Measurements from ENCODE around the gene ARID4A. TPM values are rescaled to one million over a fixed set of nuclear protein-coding genes. Genes with fewer than 3 reads are reported as not detected.
"Not testable (repeated sequence)": the region's sequence is repeated elsewhere in the genome, so short reads cannot be mapped to it uniquely, and the experiment has no call there.

Gene ARID4A
- total RNA-seq, 1 donor from 2014 or later = 27.4 TPM

DNA sequence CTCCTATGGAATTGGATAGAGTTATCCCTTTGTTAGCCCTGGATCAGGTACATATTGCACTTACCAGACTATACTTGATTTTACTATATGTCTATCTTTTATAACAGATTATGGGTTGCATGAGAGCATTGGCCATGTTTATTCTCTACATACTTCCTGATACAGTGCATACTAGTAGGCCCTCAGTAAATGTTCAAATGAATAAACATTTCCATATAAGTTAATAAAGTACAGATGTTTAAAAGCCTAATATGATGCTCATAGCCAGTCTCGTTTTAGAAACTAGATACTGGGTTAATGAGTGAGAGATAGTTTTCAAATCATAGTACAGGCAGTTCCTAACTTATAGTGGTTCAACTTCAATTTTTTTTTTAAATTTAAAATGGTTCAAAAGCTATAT lies 57.9 kb downstream of the ARID4A start:
- intact Hi-C loops (cut with micrococcal nuclease) = no loop called here

DNA sequence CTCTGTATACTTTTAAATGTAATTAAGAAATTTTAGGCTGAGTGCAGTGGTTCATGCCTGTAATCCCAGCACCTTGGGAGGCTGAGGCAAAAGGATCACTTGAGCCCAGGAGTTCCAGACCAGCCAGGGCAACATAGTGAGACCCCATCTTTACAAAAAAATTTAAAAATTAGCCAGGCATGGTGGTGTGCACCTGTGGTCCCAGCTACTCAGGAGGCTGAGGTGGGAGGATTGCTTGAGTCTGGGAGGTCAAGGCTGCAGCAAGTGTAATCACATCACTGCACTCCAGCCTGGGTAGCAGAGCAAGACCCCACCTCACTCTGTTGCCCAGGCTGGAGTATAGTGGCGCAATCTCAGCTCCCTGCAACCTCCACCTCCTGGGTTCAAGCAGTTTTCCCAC lies 63.9 kb downstream of the ARID4A start:
- intact Hi-C loops (cut with micrococcal nuclease) = loop anchor here (1.0 kb wide), 1 partner anchor 254 kb away; no protein-coding TSS in a partner anchor

DNA sequence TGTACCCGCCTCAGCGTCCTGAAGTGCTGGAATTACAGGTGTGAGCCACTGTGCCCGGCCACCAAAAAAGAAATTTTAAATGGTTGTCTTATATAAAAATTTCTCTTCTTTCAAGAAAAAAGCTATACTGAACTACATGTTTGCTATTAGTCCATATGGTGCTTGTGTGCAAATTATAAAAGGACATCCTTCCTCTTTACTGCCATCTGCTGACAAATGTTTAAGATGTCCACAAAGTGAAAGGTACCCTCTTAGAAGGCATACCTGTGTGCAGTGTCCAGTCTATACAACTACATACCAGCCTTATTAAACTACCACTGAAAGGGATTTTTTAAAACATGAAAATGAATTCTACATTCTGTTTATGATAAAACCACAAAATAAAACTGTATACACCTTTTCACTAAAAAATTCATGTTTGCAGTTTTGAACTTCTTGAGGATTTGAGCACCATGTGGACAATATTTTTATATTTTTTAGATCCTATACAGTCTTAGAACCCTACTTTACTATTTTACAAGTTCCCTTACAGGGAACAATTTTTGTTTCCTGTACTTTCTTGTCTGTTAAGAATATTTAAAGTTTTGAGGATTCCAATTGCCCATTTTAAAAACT lies 64.5 kb downstream of the ARID4A start:
- intact Hi-C loops (cut with micrococcal nuclease) = loop anchor here (1.0 kb wide), 1 partner anchor 255 kb away; no protein-coding TSS in a partner anchor

DNA sequence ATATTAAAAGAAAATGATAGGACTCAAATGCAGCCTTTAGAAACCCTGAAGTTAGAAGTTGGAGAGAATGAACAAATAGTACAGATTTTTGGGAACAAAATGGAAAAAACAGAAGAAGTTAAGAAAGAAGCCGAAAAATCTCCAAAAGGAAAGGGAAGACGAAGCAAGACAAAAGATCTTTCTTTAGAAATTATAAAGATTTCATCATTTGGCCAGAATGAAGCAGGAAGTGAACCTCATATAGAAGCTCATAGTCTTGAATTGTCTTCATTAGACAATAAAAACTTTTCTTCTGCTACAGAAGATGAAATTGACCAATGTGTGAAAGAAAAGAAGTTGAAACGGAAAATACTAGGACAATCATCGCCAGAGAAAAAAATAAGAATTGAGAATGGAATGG lies 66.0 kb downstream of the ARID4A start:
- intact Hi-C loops (cut with micrococcal nuclease) = no loop called here

DNA sequence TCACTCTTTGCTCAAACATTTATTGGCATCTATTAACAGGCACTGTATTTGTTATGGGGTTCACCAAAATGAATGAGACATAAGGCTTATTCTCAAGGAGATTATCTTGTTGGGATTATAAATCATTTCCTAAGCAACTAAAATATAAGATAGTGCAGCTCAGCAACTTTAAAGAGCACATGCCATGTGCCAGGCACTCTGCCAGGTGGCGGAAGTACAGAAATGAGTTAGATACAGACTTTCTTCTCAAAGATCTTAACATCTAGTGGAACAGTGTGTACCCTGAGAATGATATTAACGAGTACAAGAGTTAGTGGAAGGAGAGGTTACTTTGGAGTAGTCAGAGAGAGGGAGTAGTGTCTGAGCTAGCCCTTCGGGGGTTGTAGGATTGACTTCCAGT lies 68.9 kb downstream of the ARID4A start:
- intact Hi-C loops (cut with micrococcal nuclease) = no loop called here

DNA sequence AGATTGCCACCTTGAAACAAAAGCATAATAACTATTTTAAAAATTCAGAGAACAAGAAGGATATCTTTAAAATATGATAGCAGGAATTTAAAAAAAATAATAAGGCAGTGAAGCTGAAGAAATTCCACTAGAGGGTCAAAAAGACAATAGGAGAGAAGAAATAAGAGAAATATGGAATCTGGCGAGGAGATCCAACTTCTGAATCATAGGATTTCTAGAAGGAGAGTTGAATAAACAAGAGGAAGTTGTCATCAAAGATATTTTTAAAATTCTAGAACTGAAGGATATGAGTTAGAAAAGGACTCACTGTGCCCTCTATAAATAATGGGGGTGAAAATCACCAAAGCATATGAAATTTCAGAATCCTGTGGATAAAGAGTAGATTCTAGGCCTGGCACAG lies 70.6 kb downstream of the ARID4A start:
- intact Hi-C loops (cut with micrococcal nuclease) = no loop called here

DNA sequence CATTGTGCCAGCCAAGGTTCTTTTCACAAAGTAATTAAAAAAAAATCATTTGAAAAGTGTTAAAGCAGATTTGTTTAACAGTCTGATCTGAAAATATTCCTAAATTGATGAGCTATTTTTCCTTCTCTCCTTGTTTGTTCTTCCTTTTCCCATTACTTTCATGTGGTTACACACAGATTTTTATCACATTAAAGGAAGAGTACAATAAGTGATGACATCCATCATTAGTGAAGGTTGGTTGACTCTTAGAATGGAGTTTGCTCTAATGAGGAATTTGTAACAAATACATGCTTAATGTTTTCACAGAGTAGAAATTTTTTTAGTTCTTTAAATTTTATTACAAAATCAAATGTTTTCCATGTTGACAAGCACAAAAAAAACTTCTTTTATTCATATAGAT lies 78.4 kb downstream of the ARID4A start:
- intact Hi-C loops (cut with micrococcal nuclease) = no loop called here

DNA sequence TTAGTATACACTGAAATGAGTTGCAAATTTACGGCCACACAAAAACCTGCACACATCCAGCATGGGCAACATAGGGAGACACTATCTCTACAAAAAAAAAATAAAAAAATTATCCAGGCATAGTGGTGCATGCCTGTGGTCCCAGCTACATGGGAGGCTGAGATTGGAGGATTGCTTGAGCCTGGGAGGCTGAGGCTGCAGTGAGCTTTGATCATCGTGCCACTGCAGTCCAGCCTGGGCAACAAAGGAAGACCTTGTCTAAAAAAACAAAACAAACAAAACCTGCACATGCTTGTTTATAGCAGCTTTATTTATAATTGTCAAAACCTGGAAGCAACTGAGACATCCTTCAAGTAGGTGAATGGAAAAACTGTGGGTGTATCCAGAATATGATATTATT lies 92.5 kb downstream of the ARID4A start:
- intact Hi-C loops (cut with micrococcal nuclease) = loop anchor here (10.0 kb wide), 1 partner anchor 286 kb away; no protein-coding TSS in a partner anchor

DNA sequence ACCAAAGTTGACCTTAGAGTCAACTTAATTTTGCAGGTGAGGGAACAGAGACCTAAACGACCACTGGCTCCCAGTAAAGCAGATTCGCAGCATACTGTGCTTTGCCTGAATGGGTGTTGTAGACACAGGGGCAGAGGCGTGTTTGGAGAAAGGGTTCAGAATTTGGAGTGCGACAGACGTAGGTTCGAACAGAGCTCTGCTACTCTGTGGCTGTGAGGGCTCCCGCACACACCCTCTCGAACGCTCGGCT lies 97.1 kb downstream of the ARID4A start:
- intact Hi-C loops (cut with micrococcal nuclease) = loop anchor here (10.0 kb wide), 1 partner anchor 291 kb away; no protein-coding TSS in a partner anchor

DNA sequence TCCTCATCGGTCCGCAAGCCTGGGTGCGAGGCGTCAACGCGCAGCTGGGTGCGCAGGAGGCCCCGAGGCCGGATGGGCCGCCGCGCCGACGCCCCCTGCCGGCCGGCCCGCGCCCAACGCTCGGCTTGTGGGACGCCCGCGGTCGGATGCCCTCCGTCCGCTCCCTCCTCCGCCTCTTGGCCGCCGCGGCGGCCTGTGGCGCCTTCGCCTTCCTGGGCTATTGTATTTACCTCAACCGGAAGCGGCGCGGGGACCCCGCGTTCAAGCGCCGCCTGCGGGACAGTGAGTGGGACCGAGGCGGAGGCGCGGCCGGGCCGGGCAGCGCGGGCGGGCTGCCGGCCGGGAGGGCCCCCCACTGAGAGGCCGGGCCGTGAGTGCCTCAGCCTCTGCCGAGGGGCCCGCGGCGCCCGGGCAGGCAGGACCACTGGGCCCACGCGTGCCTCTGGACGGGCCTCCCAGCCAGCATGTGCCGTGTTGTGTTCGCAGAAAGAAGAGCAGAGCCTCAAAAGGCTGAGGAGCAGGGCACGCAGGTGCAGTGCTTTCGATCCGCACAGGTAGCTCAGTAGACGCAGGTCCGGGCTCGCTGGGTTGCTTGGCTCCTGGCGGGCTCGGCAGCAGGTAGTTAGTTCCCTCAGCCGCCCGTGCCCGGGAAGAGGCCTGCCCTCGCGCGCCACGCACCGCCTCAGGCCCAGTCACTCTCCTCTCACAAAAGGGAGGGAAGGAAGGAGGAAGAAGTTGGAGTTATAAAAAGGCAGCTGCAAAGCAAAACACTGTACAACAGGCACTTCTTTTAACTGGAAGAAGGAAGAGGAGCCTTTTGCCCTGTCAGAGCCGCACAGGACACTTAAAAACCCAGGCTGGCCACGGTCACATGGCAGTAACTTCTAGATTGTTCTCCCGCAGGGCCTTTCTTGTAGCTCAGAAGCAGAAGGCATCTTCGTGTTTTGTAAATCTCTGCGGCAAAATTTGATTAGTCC lies 97.7 kb downstream of the ARID4A start, which contains the start of gene TOMM20L:
TSS of gene TOMM20L (plus strand) at position 119 of the 977 bp plus-strand sequence. CDS start at position 147, 28 bp downstream.
- intact Hi-C loops (cut with micrococcal nuclease) = loop anchor here (10.0 kb wide), 1 partner anchor 291 kb away; no protein-coding TSS in a partner anchor

DNA sequence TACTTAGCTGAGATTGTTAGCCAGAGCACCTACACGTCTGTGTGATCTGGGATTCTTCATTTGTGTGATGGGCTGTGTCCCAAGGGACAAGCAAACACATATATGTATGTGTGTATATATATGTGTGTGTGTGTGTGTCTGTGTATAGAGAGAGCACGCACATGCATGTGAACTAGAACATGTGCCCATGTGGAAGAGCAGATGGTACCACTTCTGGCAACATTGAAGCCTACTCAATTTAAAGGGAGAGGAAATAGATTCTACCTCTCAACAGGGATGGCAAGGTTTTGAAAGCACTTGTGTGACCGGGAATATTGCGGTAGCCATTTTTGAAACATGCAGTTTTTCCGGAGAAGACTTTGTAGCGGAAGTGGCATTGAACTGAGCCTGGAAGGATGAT lies 98.8 kb downstream of the ARID4A start:
- intact Hi-C loops (cut with micrococcal nuclease) = loop anchor here (10.0 kb wide), 1 partner anchor 292 kb away; no protein-coding TSS in a partner anchor

DNA sequence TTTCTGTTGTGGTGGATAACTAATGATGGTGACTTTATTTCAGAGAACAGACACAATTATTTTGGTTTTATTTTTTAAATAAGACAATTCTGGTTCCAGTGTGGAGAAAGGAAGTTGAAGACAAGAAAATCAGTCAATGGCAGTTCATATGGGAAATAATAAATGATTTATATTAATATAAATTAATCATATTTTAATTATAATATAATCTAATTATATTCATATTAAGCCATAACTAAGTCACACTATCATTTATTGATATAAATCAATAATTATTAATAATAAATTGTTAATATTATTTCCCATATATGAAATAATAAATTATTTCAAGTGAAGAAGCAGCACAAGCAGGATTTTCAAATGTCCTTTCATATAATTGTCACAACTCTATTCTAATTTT lies 100.1 kb downstream of the ARID4A start:
- intact Hi-C loops (cut with micrococcal nuclease) = loop anchor here (10.0 kb wide), 1 partner anchor 294 kb away; no protein-coding TSS in a partner anchor

DNA sequence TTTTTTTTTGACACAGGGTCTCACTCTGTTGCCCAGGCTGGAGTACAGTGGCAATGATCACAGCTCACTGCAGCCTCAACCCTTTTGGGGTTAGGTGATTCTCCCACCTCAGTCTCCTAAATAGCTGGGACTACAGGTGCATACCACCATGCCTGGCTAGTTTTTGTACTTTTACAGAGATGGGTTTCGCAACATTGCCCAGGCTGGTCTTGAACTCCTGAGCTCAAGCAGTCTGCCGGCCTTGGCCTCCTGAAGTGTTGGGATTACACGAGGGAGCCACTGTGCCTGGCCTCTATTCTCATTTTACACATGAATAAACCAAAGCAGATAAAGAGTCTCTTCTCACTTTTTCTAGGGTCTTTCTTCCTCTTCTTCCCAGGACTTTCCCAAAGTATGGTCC lies 100.5 kb downstream of the ARID4A start:
- intact Hi-C loops (cut with micrococcal nuclease) = loop anchor here (10.0 kb wide), 1 partner anchor 294 kb away; no protein-coding TSS in a partner anchor

DNA sequence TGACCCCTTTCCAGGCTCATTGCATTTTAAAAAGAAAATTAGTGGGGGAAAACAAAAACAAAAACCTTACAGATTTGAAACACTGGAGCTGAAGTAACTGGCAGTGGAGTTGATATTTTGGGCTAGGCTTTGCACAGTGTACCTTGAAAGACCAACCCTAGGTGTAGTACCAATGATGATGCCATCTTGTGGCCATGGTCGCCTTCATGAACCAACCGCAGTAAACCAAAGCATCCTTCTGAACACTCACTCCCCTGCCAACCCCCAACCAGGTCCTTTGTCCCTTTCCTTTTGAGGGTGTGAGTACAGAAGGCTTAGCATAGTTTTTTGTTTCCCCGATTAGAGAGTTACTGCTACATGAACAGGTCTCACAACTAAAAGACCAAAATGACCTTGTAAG lies 103.2 kb downstream of the ARID4A start:
- intact Hi-C loops (cut with micrococcal nuclease) = no loop called here

DNA sequence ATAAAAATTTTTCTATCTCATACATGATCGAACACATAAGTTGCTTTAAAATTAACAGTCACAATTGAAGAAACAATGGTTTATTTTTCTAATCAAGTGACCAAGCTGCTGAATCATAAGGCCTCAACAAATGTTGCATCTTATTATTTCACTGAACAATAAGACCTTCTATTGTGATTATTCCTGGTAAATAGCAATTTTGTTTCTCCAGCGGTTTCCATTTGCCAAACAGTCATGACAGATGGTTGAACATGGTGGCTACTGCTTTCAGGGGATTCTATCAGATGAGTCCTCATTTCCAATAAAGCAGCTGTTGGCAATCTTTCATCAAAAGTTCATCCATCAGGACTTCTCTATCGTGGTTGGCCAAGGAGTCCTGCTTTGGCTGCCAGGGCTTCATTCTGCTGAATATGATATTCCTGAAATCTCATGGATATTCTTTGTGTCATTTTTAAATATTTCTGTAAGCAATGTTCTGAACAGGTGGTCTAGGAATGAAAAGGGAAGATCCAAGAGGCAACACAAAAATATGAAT lies 110.4 kb downstream of the ARID4A start:
- intact Hi-C loops (cut with micrococcal nuclease) = no loop called here

DNA sequence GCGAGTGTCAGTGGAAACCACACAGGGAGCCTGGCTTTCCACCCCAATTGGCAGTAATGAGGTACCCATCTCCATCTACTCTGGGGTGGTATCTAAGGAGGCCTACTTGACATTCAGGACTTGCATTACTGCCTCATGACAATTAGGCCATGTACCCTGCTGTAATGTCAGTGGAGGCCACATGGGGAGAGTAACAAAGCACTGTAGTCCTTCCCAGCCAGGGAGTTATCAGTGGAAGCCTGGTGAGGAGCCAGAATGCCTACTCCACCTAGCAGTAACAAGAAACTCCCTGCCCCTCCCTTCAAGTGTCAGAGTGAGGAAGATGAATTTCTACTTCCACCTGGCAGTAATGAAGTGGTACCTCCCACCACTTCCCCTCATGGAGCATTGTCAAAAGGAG lies 116.5 kb downstream of the ARID4A start:
- intact Hi-C loops (cut with micrococcal nuclease) = no loop called here

DNA sequence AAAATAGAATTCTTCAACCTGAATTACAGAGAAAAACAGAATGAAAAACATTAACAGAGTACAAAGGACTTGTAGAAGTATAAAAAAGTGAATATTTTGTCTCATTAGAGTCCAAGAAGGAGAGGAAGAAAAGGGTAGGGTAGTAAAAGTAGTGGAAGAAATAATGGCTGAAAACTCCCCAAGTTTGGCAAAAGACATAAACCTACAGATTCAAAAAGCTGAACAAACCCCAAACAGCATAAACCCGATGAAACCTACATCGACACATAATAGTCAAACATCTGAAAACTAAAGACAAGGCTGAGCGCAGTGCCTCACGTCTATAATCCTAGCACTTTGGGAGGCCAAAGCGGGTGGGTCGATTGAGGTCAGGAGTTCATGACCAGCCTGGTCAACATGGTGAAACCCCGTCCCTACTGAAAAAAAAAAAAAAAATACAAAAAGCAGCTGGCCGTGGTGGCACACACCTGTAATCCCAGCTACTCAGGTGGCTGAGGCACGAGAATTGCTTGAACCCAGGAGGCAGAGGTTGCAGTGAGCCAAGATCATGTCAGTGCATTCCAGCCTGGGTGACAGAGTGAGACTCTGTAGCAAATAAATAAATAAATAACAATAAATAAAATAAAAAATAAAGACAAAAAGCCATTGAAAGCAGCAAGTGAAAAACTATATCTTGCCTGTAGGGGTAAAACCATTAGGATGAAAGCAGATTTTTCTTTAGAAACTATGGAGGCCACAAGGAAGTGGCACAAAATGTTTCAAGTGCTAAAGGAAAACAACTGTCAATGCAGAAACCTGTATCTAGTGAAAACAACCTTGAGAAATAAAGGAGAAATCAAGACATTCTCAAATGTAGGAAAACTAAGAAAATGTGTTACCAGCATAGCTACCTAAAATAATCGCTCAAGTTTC lies 117.5 kb downstream of the ARID4A start:
- intact Hi-C loops (cut with micrococcal nuclease) = no loop called here

DNA sequence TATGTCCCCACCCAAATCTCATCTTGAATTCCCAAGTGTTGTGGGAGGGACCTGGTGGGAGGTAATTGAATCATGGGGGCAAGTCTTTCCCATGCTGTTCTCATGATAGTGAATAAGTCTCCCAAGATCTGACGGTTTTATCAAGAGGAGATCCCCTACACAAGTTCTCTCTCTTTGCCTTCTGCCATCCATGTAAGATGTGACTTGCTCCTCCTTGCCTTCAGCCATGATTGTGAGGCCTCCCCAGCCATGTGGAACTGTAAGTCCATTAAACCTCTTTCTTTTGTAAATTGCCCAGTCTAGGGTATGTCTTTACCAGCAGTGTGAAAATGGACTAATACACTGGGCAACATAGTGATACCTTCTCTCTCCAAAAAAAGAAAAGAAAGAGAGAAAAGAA lies 118.6 kb downstream of the ARID4A start:
- intact Hi-C loops (cut with micrococcal nuclease) = not testable (repeated sequence)

All from T-helper 2 cell treated with Interferon-gamma antibody and Interleukin-4, amounts not matched to agents 100 ng/mL and 5 ng/mL, for 36 hours (primary cell).